ENCODE data around the gene CARD9. TPM values are rescaled to one million over a fixed set of nuclear protein-coding genes. Genes with fewer than 3 reads are reported as not detected.

Gene CARD9
- total RNA-seq, 2 donors from 2014 or later, result 6.1 to 6.4 TPM

GRCh38 chr9:136318776-136319241 lies 54.7 kb downstream of the CARD9 start:
- no peaks in the 10 kb centered on the region for H3K4me1 Mint-ChIP-seq
- ATAC-seq (replicated peaks), result no peak
- peaks cover 4% of the 10 kb centered on the region for H3K9me3 Mint-ChIP-seq
- H3K27ac Mint-ChIP-seq, result no peak overlapping the region
- no peak overlapping the region for H3K4me3 Mint-ChIP-seq
- H3K27me3 Mint-ChIP-seq, result no peaks in the 10 kb centered on the region
- H3K36me3 Mint-ChIP-seq (ENCODE audit: low read depth), result no peaks in the 10 kb centered on the region

- Mint-ChIP-seq H3K4me3 (no peak overlapping the region), H3K36me3 (ENCODE audit: low read depth) (no peaks in the 10 kb centered on the region), H3K9me3 (peaks cover 4% of the 10 kb centered on the region), H3K4me1 (no peaks in the 10 kb centered on the region), H3K27ac (no peak overlapping the region), H3K27me3 (no peaks in the 10 kb centered on the region)
- no peak for ATAC-seq (replicated peaks)
Measured at GRCh38 chr9:136318111-136318775, 55.2 kb downstream of the CARD9 start.

GRCh38 chr9:136317695-136318094 lies 55.8 kb downstream of the CARD9 start:
- H3K36me3 Mint-ChIP-seq (ENCODE audit: low read depth), result no peaks in the 10 kb centered on the region
- peaks cover 4% of the 10 kb centered on the region for H3K9me3 Mint-ChIP-seq
- H3K27ac Mint-ChIP-seq, result no peak overlapping the region
- no peak overlapping the region for H3K4me3 Mint-ChIP-seq
- H3K4me1 Mint-ChIP-seq, result no peaks in the 10 kb centered on the region
- no peaks in the 10 kb centered on the region for H3K27me3 Mint-ChIP-seq
- ATAC-seq (replicated peaks), result no peak

GRCh38 chr9:136316896-136317676 lies 56.4 kb downstream of the CARD9 start:
- ATAC-seq (replicated peaks), result no peak
- Mint-ChIP-seq H3K4me3 (no peak overlapping the region), H3K27ac (no peak overlapping the region)

GRCh38 chr9:136316271-136316751 lies 57.2 kb downstream of the CARD9 start:
- no peak overlapping the region for H3K4me3 Mint-ChIP-seq
- no peak for ATAC-seq (replicated peaks)

More at GRCh38 chr9:136316896-136317676, 56.4 kb downstream of the CARD9 start:
- Mint-ChIP-seq H3K9me3 (peaks cover 4% of the 10 kb centered on the region), H3K27me3 (no peaks in the 10 kb centered on the region), H3K36me3 (ENCODE audit: low read depth) (no peaks in the 10 kb centered on the region), H3K4me1 (no peaks in the 10 kb centered on the region)

GRCh38 chr9:136314944-136315343 lies 58.5 kb downstream of the CARD9 start:
- H3K27ac Mint-ChIP-seq, result no peak overlapping the region
- H3K36me3 Mint-ChIP-seq (ENCODE audit: low read depth), result no peaks in the 10 kb centered on the region
- H3K9me3 Mint-ChIP-seq, result peaks cover 4% of the 10 kb centered on the region
- no peak overlapping the region for H3K4me3 Mint-ChIP-seq
- H3K27me3 Mint-ChIP-seq, result no peaks in the 10 kb centered on the region
- H3K4me1 Mint-ChIP-seq, result no peaks in the 10 kb centered on the region
- ATAC-seq (replicated peaks), result no peak

More at GRCh38 chr9:136316271-136316751, 57.2 kb downstream of the CARD9 start:
- Mint-ChIP-seq H3K9me3 (peaks cover 4% of the 10 kb centered on the region), H3K27me3 (no peaks in the 10 kb centered on the region), H3K27ac (peak overlapping the region; percentile 3), H3K36me3 (ENCODE audit: low read depth) (no peaks in the 10 kb centered on the region), H3K4me1 (no peaks in the 10 kb centered on the region)

GRCh38 chr9:136314056-136314416 lies 59.4 kb downstream of the CARD9 start:
- H3K27me3 Mint-ChIP-seq, result no peaks in the 10 kb centered on the region
- no peak for ATAC-seq (replicated peaks)
- no peak overlapping the region for H3K4me3 Mint-ChIP-seq
- no peaks in the 10 kb centered on the region for H3K4me1 Mint-ChIP-seq
- peaks cover 4% of the 10 kb centered on the region for H3K9me3 Mint-ChIP-seq
- no peak overlapping the region for H3K27ac Mint-ChIP-seq
- H3K36me3 Mint-ChIP-seq (ENCODE audit: low read depth), result no peaks in the 10 kb centered on the region

Other genes starting within 250 kb of the CARD9 start
- under 1 TPM in 1 of 2 donors, not detected in 1; 0.16 TPM for gene LHX3, start 168.5 kb downstream of the CARD9 start, total RNA-seq
- gene QSOX2, start 127.9 kb downstream of the CARD9 start, total RNA-seq, result 10 to 100 TPM; 25.9 to 28.5 TPM
- gene CCDC187, start 69.6 kb downstream of the CARD9 start, total RNA-seq, result under 1 TPM in 1 of 2 donors, not detected in 1; 0.02 TPM
- 10 to 100 TPM in 1 of 2 donors, 1 to 10 TPM in 1; 5.9 to 16.3 TPM for gene GPSM1, start 46.1 kb downstream of the CARD9 start, total RNA-seq
- 10 to 100 TPM; 10.3 to 24.0 TPM for gene DNLZ, start 9.9 kb downstream of the CARD9 start, total RNA-seq
- gene SNAPC4, start 26.5 kb upstream of the CARD9 start, total RNA-seq, result 10 to 100 TPM; 16.3 to 21.9 TPM
- 10 to 100 TPM; 56.3 to 81.0 TPM for gene ENTR1, start 36.9 kb upstream of the CARD9 start, total RNA-seq
- 100 to 1,000 TPM in 1 of 2 donors, 10 to 100 TPM in 1; 89.7 to 123 TPM for gene PMPCA, start 37.0 kb upstream of the CARD9 start, total RNA-seq
- gene INPP5E, start 66.2 kb upstream of the CARD9 start, total RNA-seq, result 10 to 100 TPM; 14.2 to 18.2 TPM
- gene SEC16A, start 109.4 kb upstream of the CARD9 start, total RNA-seq, result 10 to 100 TPM; 56.0 to 85.3 TPM
- 10 to 100 TPM; 63.8 to 65.9 TPM for gene NOTCH1, start 172.4 kb upstream of the CARD9 start, total RNA-seq

Data from activated T-helper 17 cell treated with anti-CD3 and anti-CD28 coated beads, Interleukin-2, amount 50 U/mL, for 72 hours (primary cell).